Stomach (tissue), 9 donors: ENCODE results near the gene CCDC9. TPM values are rescaled to one million over a fixed set of nuclear protein-coding genes. Genes with fewer than 3 reads are reported as not detected.

Experiments
- DNase-seq, 2 donors: peaks; one replicate each; pipeline versions ENCODE4 v3.0.0 to v3.0.0-alpha.2; 2013 to 2019
- H3K27ac ChIP-seq, 5 donors: fragments of 200-600 bp in 4 of 5; sonication (generic) in 4 of 5; one replicate each; pipeline ENCODE4 v1.5.1; 2013 to 2019; ENCODE audit warnings: mild to moderate bottlenecking in 1 of 5, moderate library complexity in 1 of 5
- H3K27me3 ChIP-seq, 3 donors: fragments of 200-600 bp; sonication (generic); one replicate each; pipeline ENCODE4 v1.5.1; 2017 to 2019; ENCODE audit warnings: mixed run types in 1 of 3
- H3K36me3 ChIP-seq, 4 donors: fragments of 200-600 bp; sonication (generic); 1 replicate in 3 of 4; 2 replicates in 1 of 4; pipeline ENCODE4 v1.5.1; 2016 to 2019
- H3K4me1 ChIP-seq, 4 donors: fragments of 200-600 bp; sonication (generic); one replicate each; pipeline ENCODE4 v1.5.1; 2016 to 2019
- H3K4me3 ChIP-seq, 4 donors: fragments of 200-600 bp; sonication (generic) in 3 of 4; one replicate each; pipeline ENCODE4 v1.5.1; 2016 to 2019; ENCODE audit warnings: mild to moderate bottlenecking in 1 of 4
- H3K9me3 ChIP-seq, 4 donors: fragments of 200-600 bp; sonication (generic); one replicate each; pipeline ENCODE4 v1.5.1; 2016 to 2019
- EP300 ChIP-seq: sonication (generic); formaldehyde crosslinking; IDR thresholded peaks from one replicate; pipeline ENCODE4 v1.6.1; 2017; ENCODE audit warnings: antibody characterized with exemption
- POLR2A ChIP-seq, 4 donors: fragments of 450-650 bp; IDR thresholded peaks; one replicate each; pipeline ENCODE4 v1.6.1; 2016; ENCODE audit warnings: antibody characterized with exemption in 4 of 4, control low read depth in 2 of 4, mild to moderate bottlenecking in 1 of 4, moderate library complexity in 1 of 4
- POLR2AphosphoS5 ChIP-seq, 3 donors: sonication (generic); formaldehyde crosslinking; IDR thresholded peaks; one replicate each; pipeline ENCODE4 v1.6.1; 2016; ENCODE audit warnings: antibody characterized with exemption in 3 of 3
- WGBS, 5 donors: extraction: QIAGEN DNeasy Blood & Tissue Kit in 3 of 5; methylation state at CpG; one replicate each; pipeline versions ENCODE4 v1.1.5 to v1.1.7; 2013 to 2018; 5-methylcytosine and 5-hydroxymethylcytosine counted together
- intact Hi-C: fragments of 100-400 bp; cut with DNase I; formaldehyde crosslinking; loops from one replicate; pipeline ENCODE4 v1.15.1; 2023; ENCODE audit warnings: low total_unique reads
- polyA plus RNA-seq, 3 donors: library from polyadenylated mRNA; stranded (reverse); fragments of 200-250 nt; gene quantifications; one replicate each; pipeline ENCODE4 v1.2.3, GENCODE V29; 2013
- total RNA-seq, 5 donors: library from RNA; depleted of rRNA; stranded (reverse); fragments of >200 nt; gene quantifications; one replicate each; pipeline versions ENCODE4 v1.1.0 to v1.2.3, GENCODE V29; 2014 to 2016
- TF ChIP-seq, protein P1 (sequence below), 7 experiments: fragments of 450-650 bp in 4 of 7; fragments of 200-600 bp in 3 of 7; sonication (generic) in 3 of 7; IDR thresholded peaks; one replicate each; pipeline ENCODE4 v1.5.1; 2016 to 2019; ENCODE audit warnings: antibody characterized with exemption in 7 of 7, control low read depth in 2 of 7, mild to moderate bottlenecking in 1 of 7
- donor health status: healthy with polysubstance abuse.
- donor health status: Bipolar disorder and iron deficiency.
- donor health status: healthy.

Gene CCDC9
- total and polyA plus RNA-seq, 8 donors = 14.3 to 62.4 (median 21.3) TPM

DNA sequence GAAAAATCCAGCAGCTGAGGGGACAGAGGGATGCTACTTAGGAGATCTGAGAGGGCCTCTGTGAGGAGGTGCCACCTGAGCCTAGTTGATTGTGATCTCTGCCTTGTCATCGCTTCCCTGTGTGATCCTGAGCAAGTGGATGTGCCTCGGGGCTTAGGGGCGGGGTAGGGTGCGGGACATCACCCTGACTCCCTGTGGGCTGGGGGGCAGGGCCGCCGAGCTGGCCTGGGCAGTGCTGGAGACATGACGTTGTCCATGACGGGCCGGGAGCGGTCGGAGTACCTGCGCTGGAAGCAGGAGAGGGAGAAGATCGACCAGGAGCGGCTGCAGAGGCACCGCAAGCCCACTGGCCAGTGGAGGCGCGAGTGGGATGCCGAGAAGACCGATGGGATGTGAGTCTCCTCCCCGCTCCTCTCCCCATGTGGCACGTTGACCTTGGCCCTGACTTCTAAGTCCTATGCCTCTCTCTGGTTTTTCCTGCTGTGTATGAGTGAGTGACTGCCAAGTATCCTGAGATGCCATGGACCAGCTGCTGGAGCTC, 10.1 kb downstream of the CCDC9 start:
- no peak for DNase-seq
- no peak overlapping the region for H3K27ac ChIP-seq

DNA sequence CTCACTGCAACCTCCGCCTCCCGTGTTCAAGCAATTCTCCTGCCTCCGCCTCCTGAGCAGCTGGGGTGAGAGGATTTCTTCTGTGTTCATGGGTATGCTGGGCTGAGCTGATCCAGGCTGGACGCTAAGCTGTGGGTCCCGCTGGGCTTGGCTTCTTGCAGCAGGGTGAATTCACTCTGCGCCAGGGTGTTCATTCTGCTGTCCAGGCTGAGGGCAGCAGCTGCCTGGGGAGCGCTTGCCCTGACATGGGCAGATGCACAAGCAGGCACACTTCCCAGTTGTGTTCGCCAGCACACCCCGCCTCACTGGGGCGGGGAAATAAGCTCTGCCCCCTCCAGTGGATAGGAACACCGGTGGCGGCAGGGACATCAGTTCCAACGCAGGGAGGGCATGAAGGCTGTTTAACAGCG, 11.0 kb downstream of the CCDC9 start:
- TF ChIP-seq POLR2AphosphoS5 (IDR thresholded peaks at IDR 0.05) (no peak), EP300 (no peak), POLR2A (IDR thresholded peaks at IDR 0.05) (no peak)
- TF ChIP-seq, protein P1, sequence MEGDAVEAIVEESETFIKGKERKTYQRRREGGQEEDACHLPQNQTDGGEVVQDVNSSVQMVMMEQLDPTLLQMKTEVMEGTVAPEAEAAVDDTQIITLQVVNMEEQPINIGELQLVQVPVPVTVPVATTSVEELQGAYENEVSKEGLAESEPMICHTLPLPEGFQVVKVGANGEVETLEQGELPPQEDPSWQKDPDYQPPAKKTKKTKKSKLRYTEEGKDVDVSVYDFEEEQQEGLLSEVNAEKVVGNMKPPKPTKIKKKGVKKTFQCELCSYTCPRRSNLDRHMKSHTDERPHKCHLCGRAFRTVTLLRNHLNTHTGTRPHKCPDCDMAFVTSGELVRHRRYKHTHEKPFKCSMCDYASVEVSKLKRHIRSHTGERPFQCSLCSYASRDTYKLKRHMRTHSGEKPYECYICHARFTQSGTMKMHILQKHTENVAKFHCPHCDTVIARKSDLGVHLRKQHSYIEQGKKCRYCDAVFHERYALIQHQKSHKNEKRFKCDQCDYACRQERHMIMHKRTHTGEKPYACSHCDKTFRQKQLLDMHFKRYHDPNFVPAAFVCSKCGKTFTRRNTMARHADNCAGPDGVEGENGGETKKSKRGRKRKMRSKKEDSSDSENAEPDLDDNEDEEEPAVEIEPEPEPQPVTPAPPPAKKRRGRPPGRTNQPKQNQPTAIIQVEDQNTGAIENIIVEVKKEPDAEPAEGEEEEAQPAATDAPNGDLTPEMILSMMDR (IDR thresholded peaks at IDR 0.05) = no peak
- 77 to 86% (median 83%) methylated on average over 10 to 14 of the region's 14 CpGs for WGBS, 5 donors
- Histone ChIP-seq H3K27ac (no peak overlapping the region), H3K27me3 (no peaks in the 10 kb centered on the region), H3K4me1 (peaks cover 4 to 9% (median 7%) of the 10 kb centered on the region in 4 donors), H3K36me3 (peaks cover 53 to 96% (median 95%) of the 10 kb centered on the region in 4 donors), H3K4me3 (no peak overlapping the region), H3K9me3 (no peaks in the 10 kb centered on the region)
- intact Hi-C loops = no loop called here
- no peak for DNase-seq

More for the DNA sequence above, 10.1 kb downstream of the CCDC9 start:
- no peaks in the 10 kb centered on the region for H3K9me3 ChIP-seq
- H3K27me3 ChIP-seq = no peaks in the 10 kb centered on the region
- 91 to 100% (median 95%) methylated on average over 7 to 21 of the region's 21 CpGs for WGBS, 5 donors
- TF ChIP-seq, protein P1 (IDR thresholded peaks at IDR 0.05) = no peak
- no peak for TF ChIP-seq EP300
- H3K36me3 ChIP-seq = peaks cover 56 to 99% (median 97%) of the 10 kb centered on the region in 4 donors
- intact Hi-C loops = no loop called here
- H3K4me3 ChIP-seq = no peak overlapping the region
- peaks cover 0 to under 1% (median 0%) of the 10 kb centered on the region in 4 donors for H3K4me1 ChIP-seq

DNA sequence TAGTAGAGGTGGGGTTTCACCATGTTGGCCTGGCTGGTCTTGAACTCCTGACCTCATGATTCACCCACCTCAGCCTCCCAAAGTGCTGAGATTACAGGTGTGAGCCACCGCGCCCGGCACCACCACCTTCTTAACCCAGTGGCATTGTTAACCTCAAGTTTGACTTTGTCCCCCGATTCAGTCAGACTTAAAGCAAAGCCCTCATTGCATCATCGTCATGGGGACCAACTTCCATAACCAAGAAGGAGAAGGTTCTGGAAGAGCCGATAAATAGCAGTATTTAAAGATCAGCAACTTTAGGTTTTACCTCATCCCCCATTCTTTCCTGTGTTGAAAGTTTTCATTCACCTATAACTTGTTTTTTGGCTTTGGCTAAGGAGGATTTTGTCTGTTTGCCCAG, 11.7 kb downstream of the CCDC9 start:
- no peak overlapping the region for H3K27ac ChIP-seq
- no peaks in the 10 kb centered on the region for H3K9me3 ChIP-seq
- no peak for DNase-seq
- intact Hi-C loops = no loop called here
- no peak overlapping the region for H3K4me3 ChIP-seq
- H3K36me3 ChIP-seq = peaks cover 49 to 89% (median 88%) of the 10 kb centered on the region in 4 donors
- H3K27me3 ChIP-seq = no peaks in the 10 kb centered on the region
- H3K4me1 ChIP-seq = peaks cover 11 to 16% (median 14%) of the 10 kb centered on the region in 4 donors
- TF ChIP-seq POLR2AphosphoS5 (IDR thresholded peaks at IDR 0.05) (no peak), EP300 (no peak), POLR2A (IDR thresholded peaks at IDR 0.05) (no peak)
- TF ChIP-seq, protein P1 (IDR thresholded peaks at IDR 0.05) = no peak
- 69 to 90% (median 85%) methylated on average over 6 of the region's 6 CpGs for WGBS, 5 donors

DNA sequence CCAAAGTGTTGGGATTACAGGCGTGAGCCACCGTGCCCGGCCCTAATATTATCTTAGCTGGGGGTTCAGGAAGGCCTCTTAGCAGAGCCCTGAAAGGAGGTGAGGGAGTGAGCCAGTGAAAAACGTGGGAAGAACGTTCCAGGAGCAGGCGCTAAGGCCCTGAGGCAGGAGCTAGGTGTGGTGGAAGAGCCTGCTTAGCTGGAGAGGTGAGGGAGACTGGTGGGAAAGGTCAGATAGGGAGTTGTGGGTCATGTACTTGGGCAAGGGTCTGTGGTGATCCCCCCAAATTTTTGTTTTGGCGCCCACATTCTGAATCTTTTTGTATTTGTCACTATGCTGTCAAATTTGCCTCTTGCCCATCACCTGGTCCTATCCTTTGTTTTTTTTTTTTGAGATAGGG, 13.3 kb downstream of the CCDC9 start:
- no peak for DNase-seq
- intact Hi-C loops = no loop called here
- TF ChIP-seq EP300 (no peak), POLR2A (IDR thresholded peaks at IDR 0.05) (no peak), POLR2AphosphoS5 (IDR thresholded peaks at IDR 0.05) (no peak)
- TF ChIP-seq, protein P1 (IDR thresholded peaks at IDR 0.05) = no peak
- Histone ChIP-seq H3K27ac (no peak overlapping the region), H3K27me3 (no peaks in the 10 kb centered on the region), H3K36me3 (peaks cover 43 to 75% (median 73%) of the 10 kb centered on the region in 4 donors), H3K9me3 (no peaks in the 10 kb centered on the region), H3K4me3 (no peak overlapping the region), H3K4me1 (peaks cover 11 to 19% (median 17%) of the 10 kb centered on the region in 4 donors)
- WGBS, 5 donors = 84 to 90% (median 88%) methylated on average over 7 of the region's 7 CpGs
